HUES64 (cell line): Measurements from ENCODE around the gene SLC50A1.

Source experiments
- H3K27ac ChIP-seq: 2 replicates; pipeline ENCODE4 v1.7.0; 2013; ENCODE audit warnings: low read depth, low read length, inconsistent platforms
- H3K27me3 ChIP-seq: 2 replicates; pipeline ENCODE4 v1.6.1; 2013; ENCODE audit warnings: mild to moderate bottlenecking, low read length; ENCODE audit not compliant: insufficient read depth
- H3K36me3 ChIP-seq: 2 replicates; pipeline ENCODE4 v1.6.1; 2013; ENCODE audit warnings: mild to moderate bottlenecking, low read length; ENCODE audit not compliant: insufficient read depth
- H3K4me1 ChIP-seq: 2 replicates; pipeline ENCODE4 v1.6.1; 2013; ENCODE audit warnings: mild to moderate bottlenecking, low read length, moderate library complexity; ENCODE audit not compliant: insufficient read depth
- H3K4me3 ChIP-seq: 2 replicates; pipeline ENCODE4 v1.5.1; 2013; ENCODE audit warnings: mild to moderate bottlenecking, low read length, moderate library complexity
- H3K9ac ChIP-seq: 2 replicates; pipeline ENCODE4 v1.6.1; 2013; ENCODE audit warnings: mild to moderate bottlenecking, low read depth, low read length
- H3K9me3 ChIP-seq: 2 replicates; pipeline ENCODE4 v1.6.1; 2013; ENCODE audit warnings: low read depth, low read length; ENCODE audit not compliant: insufficient read depth
- whole genome bisulfite sequencing: fragments of 150-250, 120-280 bp; methylation state at CpG from one replicate; pipeline ENCODE4 v1.1.7; 2013; ENCODE audit warnings: missing lambda C conversion rate; 5-methylcytosine and 5-hydroxymethylcytosine counted together

The SLC50A1 gene

GRCh38 chr1:155181371-155182051 lies 45.9 kb downstream of the SLC50A1 start:
- H3K9me3 ChIP-seq, result no peaks in the 10 kb centered on the region
- WGBS, result 95% methylated on average over 18 of the region's 18 CpGs
- peaks cover 53% of the 10 kb centered on the region for H3K36me3 ChIP-seq
- H3K4me3 ChIP-seq, result no peak overlapping the region
- no peaks in the 10 kb centered on the region for H3K27me3 ChIP-seq
- H3K4me1 ChIP-seq, result peaks cover 2% of the 10 kb centered on the region
- H3K27ac ChIP-seq, result no peak overlapping the region
- no peak overlapping the region for H3K9ac ChIP-seq

- Histone ChIP-seq H3K4me1 (peaks cover 6% of the 10 kb centered on the region), H3K9ac (no peak overlapping the region), H3K4me3 (no peak overlapping the region), H3K36me3 (peaks cover 49% of the 10 kb centered on the region), H3K9me3 (no peaks in the 10 kb centered on the region), H3K27me3 (no peaks in the 10 kb centered on the region), H3K27ac (no peak overlapping the region)
- WGBS, result 98% methylated on average over 7 of the region's 7 CpGs
These were observed 46.4 kb downstream of the SLC50A1 start for GRCh38 chr1:155182052-155182550.

GRCh38 chr1:155183775-155184221 lies 48.1 kb downstream of the SLC50A1 start:
- 95% methylated on average over 20 of the region's 20 CpGs for WGBS
- no peak overlapping the region for H3K27ac ChIP-seq
- no peak overlapping the region for H3K4me3 ChIP-seq
- H3K9ac ChIP-seq, result no peak overlapping the region
- H3K27me3 ChIP-seq, result no peaks in the 10 kb centered on the region
- no peaks in the 10 kb centered on the region for H3K9me3 ChIP-seq
- H3K36me3 ChIP-seq, result peaks cover 34% of the 10 kb centered on the region
- H3K4me1 ChIP-seq, result peaks cover 6% of the 10 kb centered on the region

- Histone ChIP-seq H3K4me1 (peaks cover 6% of the 10 kb centered on the region), H3K27me3 (no peaks in the 10 kb centered on the region), H3K4me3 (no peak overlapping the region), H3K36me3 (peaks cover 28% of the 10 kb centered on the region), H3K27ac (no peak overlapping the region), H3K9ac (no peak overlapping the region), H3K9me3 (no peaks in the 10 kb centered on the region)
- 94% methylated on average over 4 of the region's 4 CpGs for WGBS
These were observed 48.7 kb downstream of the SLC50A1 start for GRCh38 chr1:155184351-155184811.

GRCh38 chr1:155184835-155185782 lies 49.5 kb downstream of the SLC50A1 start:
- 89% methylated on average over 21 of the region's 21 CpGs for WGBS
- H3K4me1 ChIP-seq, result peaks cover 6% of the 10 kb centered on the region
- no peak overlapping the region for H3K27ac ChIP-seq
- H3K4me3 ChIP-seq, result no peak overlapping the region
- H3K27me3 ChIP-seq, result no peaks in the 10 kb centered on the region
- no peaks in the 10 kb centered on the region for H3K9me3 ChIP-seq
- peaks cover 21% of the 10 kb centered on the region for H3K36me3 ChIP-seq
- no peak overlapping the region for H3K9ac ChIP-seq

GRCh38 chr1:155185783-155186066 lies 50.1 kb downstream of the SLC50A1 start:
- Histone ChIP-seq H3K27me3 (no peaks in the 10 kb centered on the region), H3K36me3 (peaks cover 21% of the 10 kb centered on the region; the same call in 1 of the 2 replicates), H3K9ac (no peak overlapping the region), H3K9me3 (no peaks in the 10 kb centered on the region), H3K27ac (no peak overlapping the region), H3K4me3 (no peak overlapping the region), H3K4me1 (peaks cover 6% of the 10 kb centered on the region)
- 88% methylated on average over 6 of the region's 6 CpGs for WGBS

GRCh38 chr1:155186067-155186793 lies 50.6 kb downstream of the SLC50A1 start:
- Histone ChIP-seq H3K4me1 (peaks cover 6% of the 10 kb centered on the region), H3K27me3 (no peaks in the 10 kb centered on the region), H3K27ac (no peak overlapping the region), H3K9ac (no peak overlapping the region), H3K9me3 (no peaks in the 10 kb centered on the region), H3K36me3 (peaks cover 17% of the 10 kb centered on the region; the same call in 1 of the 2 replicates), H3K4me3 (no peak overlapping the region)
- 90% methylated on average over 5 of the region's 8 CpGs for WGBS

GRCh38 chr1:155186794-155187455 lies 51.3 kb downstream of the SLC50A1 start:
- H3K4me1 ChIP-seq, result peaks cover 6% of the 10 kb centered on the region
- H3K27me3 ChIP-seq, result no peaks in the 10 kb centered on the region
- H3K27ac ChIP-seq, result no peak overlapping the region
- H3K9ac ChIP-seq, result no peak overlapping the region
- H3K36me3 ChIP-seq, result peaks cover 10% of the 10 kb centered on the region; the same call in 1 of the 2 replicates
- H3K9me3 ChIP-seq, result no peaks in the 10 kb centered on the region
- WGBS, result 89% methylated on average over 14 of the region's 14 CpGs
- no peak overlapping the region for H3K4me3 ChIP-seq

- Histone ChIP-seq H3K4me3 (no peak overlapping the region), H3K9me3 (no peaks in the 10 kb centered on the region), H3K27ac (no peak overlapping the region), H3K9ac (no peak overlapping the region), H3K27me3 (no peaks in the 10 kb centered on the region), H3K4me1 (peaks cover 10% of the 10 kb centered on the region), H3K36me3 (peaks cover 6% of the 10 kb centered on the region; the same call in 1 of the 2 replicates)
- WGBS, result 89% methylated on average over 16 of the region's 16 CpGs
These were observed 51.8 kb downstream of the SLC50A1 start for GRCh38 chr1:155187456-155187891.

GRCh38 chr1:155188268-155188667 lies 52.6 kb downstream of the SLC50A1 start:
- no peaks in the 10 kb centered on the region for H3K9me3 ChIP-seq
- peaks cover 6% of the 10 kb centered on the region; the same call in 1 of the 2 replicates for H3K36me3 ChIP-seq
- H3K4me3 ChIP-seq, result no peak overlapping the region
- peaks cover 13% of the 10 kb centered on the region for H3K4me1 ChIP-seq
- 91% methylated on average over 14 of the region's 14 CpGs for WGBS
- H3K9ac ChIP-seq, result no peak overlapping the region
- H3K27ac ChIP-seq, result no peak overlapping the region
- no peaks in the 10 kb centered on the region for H3K27me3 ChIP-seq
